Activated CD4-positive, alpha-beta T cell treated with anti-CD3 and anti-CD28 coated beads for 4 hours (primary cell): ENCODE results near the gene TEX54.
A peak's percentile ranks its signal among the peaks of the same experiment; 100 is the strongest.
"Not testable (repeated sequence)": the region's sequence is repeated elsewhere in the genome, so short reads cannot be mapped to it uniquely, and the experiment has no call there.

Experiments used
- DNase-seq, 2 donors: peaks; one replicate each; pipeline ENCODE4 v3.0.0-alpha.2; 2020

TEX54 gene

GRCh38 chr11:62832336-62833234, at the start of gene TEX54:
TEX54 (minus strand) TSS chr11:62832841.
- no peak for DNase-seq

- no peak for DNase-seq
These were observed 49.7 kb upstream of the TEX54 start for GRCh38 chr11:62882431-62882749.

- DNase-seq, result peak; percentile 95 to 96
These were observed 49.2 kb upstream of the TEX54 start for GRCh38 chr11:62881579-62882430.

GRCh38 chr11:62880803-62881578, 48.4 kb upstream of the TEX54 start, which contains the start of gene SLC3A2:
SLC3A2 (plus strand) TSS chr11:62880896; CDS start chr11:62881024, 128 bp downstream.
- peak; percentile 87 to 88 for DNase-seq

- no peak for DNase-seq
These were observed 47.7 kb upstream of the TEX54 start for GRCh38 chr11:62880231-62880802.

GRCh38 chr11:62879235-62879978, 46.8 kb upstream of the TEX54 start:
- no peak for DNase-seq

GRCh38 chr11:62876712-62877111, 44.1 kb upstream of the TEX54 start:
- DNase-seq, result no peak

- DNase-seq, result no peak
These were observed 43.2 kb upstream of the TEX54 start for GRCh38 chr11:62875698-62876478.

DNA sequence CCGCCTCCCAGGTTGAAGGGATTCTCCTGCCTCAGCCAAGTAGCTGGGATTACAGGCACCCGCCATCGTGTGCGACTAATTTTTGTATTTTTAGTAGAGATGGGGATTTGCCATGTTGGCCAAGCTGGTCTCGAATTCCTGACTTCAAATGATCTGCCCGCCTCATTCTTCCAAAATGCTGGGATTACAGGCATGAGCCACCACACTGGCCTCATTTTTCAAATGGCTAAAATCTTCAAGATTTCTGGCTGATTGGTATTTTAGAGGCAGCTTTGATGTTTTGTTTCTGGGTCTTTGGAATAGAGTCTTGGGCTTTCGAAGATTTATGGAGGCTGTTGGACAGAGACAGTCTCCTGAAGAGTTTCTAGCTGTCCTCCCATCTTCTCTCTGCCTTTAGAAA, 42.2 kb upstream of the TEX54 start:
- no peak for DNase-seq

DNA sequence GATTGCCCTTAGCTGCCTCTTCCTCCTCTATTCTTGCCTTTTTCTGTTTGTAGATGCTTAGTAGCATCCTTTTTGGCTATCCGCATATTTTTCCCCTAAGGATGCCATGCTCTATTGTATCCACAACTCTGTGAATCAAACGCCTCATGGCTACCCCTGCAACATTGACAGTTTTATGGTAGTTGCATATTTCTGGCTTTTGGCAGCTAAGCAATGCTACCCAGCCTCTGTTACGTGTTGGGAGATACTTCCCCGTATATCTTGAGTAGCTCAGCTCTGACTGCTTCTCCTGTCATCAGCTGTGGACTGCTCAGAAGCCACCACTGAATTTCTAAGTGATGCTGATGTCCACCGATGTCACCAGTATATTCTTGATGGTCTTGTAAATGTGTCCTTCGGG, 33.0 kb upstream of the TEX54 start:
- DNase-seq, result no peak

DNA sequence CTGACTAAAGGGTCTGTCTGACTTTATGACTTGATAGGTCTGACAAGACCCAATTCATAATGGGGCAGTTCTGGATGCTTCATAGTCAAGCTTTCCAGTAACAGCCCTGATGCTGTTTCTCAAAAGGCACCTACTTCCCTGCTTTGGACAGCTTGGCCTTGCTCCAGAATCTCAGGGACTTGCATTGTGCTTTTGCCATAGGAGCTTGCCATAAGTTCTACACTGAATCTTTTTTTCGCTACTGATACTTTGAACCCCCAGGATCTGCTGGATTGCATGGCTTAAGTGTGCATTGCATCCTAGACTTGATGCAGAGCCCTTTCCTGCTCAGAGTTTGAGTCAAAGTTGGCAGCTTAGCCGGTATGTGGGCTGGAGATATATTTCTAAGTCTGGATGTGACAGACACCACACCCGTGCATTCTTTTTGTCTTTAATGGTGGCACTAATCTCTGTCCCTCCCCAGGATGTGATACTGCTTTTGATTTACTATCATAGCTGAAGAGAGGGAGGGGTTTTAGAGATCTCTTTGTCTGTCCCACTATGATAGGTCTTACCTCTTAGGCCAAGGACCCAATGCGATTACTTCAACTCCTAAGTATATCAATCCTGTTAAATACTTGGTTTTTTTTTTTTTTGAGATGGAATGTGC, 31.2 kb upstream of the TEX54 start:
- DNase-seq, result no peak

DNA sequence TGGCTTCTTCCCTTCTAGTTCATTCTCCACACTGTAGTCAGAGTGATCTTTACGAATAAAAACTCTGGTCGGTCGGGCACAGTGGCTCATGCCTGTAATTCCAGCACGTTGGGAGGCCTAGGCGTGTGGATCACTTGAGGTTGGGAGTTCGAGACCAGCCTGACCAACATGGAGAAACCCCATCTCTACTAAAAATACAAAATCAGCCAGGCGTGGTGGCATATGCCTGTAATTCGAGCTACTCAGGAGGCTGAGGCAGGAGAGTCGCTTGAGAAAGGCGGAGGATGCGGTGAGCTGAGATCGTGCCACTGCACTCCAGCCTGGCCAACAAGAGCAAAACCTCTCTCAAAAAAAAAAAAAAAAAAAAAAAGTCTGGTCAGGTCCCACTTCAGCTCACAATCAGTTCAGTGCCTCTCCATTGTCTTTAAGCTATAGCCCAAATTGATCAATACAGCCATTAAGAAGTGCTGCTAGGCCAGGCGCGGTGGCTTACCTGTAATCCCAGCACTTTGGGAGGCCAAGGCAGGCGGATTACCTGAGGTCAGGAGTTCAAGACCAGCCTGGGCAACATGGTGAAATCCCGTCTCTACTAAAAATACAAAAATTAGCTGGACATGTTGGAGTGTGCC, 29.0 kb upstream of the TEX54 start:
- DNase-seq, result not testable (repeated sequence)

DNA sequence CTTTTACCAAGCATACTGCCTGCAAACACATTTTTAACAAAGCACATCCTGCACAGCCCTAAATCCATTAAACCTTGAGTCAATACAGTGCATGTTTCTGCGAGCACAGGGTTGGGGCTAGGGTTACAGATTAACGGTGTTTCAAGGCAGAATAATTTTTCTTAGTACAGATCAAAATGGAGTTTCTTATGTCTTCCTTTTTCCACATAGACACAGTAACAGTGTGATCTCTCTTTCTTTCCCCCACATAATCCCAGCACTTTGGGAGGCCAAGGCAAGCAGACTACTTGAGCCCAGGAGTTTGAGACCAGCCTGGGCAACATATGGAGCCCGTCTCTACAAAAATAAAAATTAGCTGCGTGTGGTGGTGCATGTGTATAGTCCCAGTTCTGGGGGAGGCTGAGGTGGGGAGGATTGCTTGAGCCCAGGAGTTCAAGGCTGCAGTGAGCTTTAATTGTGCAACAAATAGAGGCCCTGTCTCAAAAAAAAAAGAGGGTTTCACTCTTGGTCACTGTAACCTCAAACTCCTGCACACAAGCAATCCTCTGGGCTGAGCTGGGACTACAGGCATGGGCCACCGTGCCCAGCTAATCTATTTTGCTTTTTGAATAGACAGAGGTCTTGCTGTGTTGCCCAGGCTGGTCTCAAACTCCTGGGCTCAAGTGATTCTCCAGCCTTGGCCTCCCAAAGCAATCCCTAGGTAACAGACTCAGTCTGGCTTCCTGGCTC, 28.4 kb upstream of the TEX54 start:
- no peak for DNase-seq

- DNase-seq, result not testable (repeated sequence)
These were observed 26.7 kb upstream of the TEX54 start for GRCh38 chr11:62859281-62859703.

GRCh38 chr11:62858201-62858600, 25.6 kb upstream of the TEX54 start:
- no peak for DNase-seq

GRCh38 chr11:62857541-62857982, 24.9 kb upstream of the TEX54 start:
- no peak for DNase-seq

DNA sequence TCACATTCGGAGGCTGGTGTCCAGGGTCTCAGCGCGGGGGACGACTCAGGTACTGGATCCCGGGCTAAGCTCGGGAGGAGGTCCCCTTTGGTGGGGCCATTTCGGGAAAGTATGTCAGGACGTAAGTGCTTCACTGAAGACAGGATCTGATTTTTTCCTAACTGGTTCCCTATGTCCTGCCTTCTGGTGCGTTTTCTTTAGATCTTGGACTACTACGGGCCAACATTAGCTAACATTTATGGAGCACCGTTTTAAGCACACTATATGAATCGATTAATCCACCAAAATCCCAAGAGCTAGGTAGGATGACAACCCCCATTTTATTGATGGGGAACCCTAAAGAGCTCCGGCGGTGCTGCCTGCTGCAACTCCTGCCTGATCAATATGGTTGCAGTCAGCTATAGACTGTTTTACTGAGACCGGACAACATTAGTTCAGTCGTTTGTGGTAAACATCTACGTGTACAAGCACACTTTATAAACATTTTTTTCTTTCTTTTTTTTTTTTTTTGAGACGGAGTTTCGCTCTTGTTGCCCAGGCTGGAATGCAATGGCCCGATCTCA, 23.8 kb upstream of the TEX54 start:
- no peak for DNase-seq

- DNase-seq, result peak; percentile 98 to 99
These were observed 23.1 kb upstream of the TEX54 start for GRCh38 chr11:62855571-62856332.
